Panc1 (cell line): ENCODE results near the gene CCDC78.

Experiments
- POLR2AphosphoS5 ChIP-seq: IDR thresholded peaks from 2 replicates; pipeline ENCODE4 v1.6.1; 2012; ENCODE audit warnings: mild to moderate bottlenecking, low read depth, low read length, moderate library complexity
- TF ChIP-seq, protein P1 (sequence below), 2 experiments: IDR thresholded peaks; 2 replicates each; pipeline ENCODE4 v1.6.1; 2011 to 2012; ENCODE audit warnings: low read depth in 2 of 2, control low read depth in 1 of 2, low read length in 1 of 2, mild to moderate bottlenecking in 1 of 2, moderate library complexity in 1 of 2; ENCODE audit not compliant: insufficient read depth in 1 of 2

DNA sequence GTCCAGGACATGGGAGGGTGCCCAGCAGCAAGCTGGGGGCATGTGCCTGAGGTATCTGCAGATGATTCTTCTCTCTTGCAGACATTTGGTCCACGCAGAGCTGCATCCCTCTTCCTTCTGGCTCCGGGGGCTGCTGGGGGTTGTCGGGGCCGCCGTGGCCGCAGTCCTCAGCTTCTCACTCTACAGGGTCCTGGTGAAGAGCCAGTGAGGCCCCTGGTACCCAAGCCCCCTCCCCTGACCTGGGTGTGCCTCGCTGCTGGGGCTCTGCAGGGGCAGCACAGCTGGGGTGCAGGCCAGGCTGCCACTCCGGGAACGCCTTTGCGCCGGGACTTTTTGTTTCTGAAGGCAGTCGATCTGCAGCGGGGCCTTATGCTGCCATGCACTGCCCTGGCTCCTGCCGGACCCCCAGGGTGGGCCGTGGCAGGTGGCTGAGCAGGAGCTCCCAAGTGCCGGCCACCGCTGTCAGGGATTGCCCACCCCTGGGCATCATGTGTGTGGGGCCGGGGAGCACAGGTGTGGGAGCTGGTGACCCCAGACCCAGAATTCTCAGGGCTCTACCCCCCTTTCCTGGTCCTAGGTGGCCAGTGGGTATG is 52.7 kb downstream of the CCDC78 start:
- TF ChIP-seq, protein P1, sequence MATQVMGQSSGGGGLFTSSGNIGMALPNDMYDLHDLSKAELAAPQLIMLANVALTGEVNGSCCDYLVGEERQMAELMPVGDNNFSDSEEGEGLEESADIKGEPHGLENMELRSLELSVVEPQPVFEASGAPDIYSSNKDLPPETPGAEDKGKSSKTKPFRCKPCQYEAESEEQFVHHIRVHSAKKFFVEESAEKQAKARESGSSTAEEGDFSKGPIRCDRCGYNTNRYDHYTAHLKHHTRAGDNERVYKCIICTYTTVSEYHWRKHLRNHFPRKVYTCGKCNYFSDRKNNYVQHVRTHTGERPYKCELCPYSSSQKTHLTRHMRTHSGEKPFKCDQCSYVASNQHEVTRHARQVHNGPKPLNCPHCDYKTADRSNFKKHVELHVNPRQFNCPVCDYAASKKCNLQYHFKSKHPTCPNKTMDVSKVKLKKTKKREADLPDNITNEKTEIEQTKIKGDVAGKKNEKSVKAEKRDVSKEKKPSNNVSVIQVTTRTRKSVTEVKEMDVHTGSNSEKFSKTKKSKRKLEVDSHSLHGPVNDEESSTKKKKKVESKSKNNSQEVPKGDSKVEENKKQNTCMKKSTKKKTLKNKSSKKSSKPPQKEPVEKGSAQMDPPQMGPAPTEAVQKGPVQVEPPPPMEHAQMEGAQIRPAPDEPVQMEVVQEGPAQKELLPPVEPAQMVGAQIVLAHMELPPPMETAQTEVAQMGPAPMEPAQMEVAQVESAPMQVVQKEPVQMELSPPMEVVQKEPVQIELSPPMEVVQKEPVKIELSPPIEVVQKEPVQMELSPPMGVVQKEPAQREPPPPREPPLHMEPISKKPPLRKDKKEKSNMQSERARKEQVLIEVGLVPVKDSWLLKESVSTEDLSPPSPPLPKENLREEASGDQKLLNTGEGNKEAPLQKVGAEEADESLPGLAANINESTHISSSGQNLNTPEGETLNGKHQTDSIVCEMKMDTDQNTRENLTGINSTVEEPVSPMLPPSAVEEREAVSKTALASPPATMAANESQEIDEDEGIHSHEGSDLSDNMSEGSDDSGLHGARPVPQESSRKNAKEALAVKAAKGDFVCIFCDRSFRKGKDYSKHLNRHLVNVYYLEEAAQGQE (IDR thresholded peaks at IDR 0.05; ENCODE audit: insufficient read depth in 1 of 2, low read depth in 2 of 2, low read length in 1 of 2): no peak
- no peak for TF ChIP-seq POLR2AphosphoS5
